ENCODE measurements around the gene THSD4.
"Not testable (repeated sequence)": the region's sequence is repeated elsewhere in the genome, so short reads cannot be mapped to it uniquely, and the experiment has no call there.

Gene THSD4

GRCh38 chr15:71302861-71303410 lies 187.7 kb downstream of the THSD4 start:
- DNase-seq = no peak

GRCh38 chr15:71303977-71304376 lies 188.7 kb downstream of the THSD4 start:
- no peak for DNase-seq

GRCh38 chr15:71304681-71305080 lies 189.4 kb downstream of the THSD4 start:
- DNase-seq = no peak

- no peak for DNase-seq
These were observed 191.3 kb downstream of the THSD4 start for GRCh38 chr15:71306538-71306937.

GRCh38 chr15:71312194-71312708 lies 197.0 kb downstream of the THSD4 start:
- DNase-seq = no peak

GRCh38 chr15:71312731-71313460 lies 197.6 kb downstream of the THSD4 start:
- DNase-seq = no peak

GRCh38 chr15:71313806-71314205 lies 198.5 kb downstream of the THSD4 start:
- no peak for DNase-seq

- DNase-seq = no peak
These were observed 199.8 kb downstream of the THSD4 start for GRCh38 chr15:71314956-71315537.

- no peak for DNase-seq
These were observed 201.6 kb downstream of the THSD4 start for GRCh38 chr15:71316911-71317310.

GRCh38 chr15:71319424-71319823 lies 204.2 kb downstream of the THSD4 start:
- DNase-seq = not testable (repeated sequence)

GRCh38 chr15:71319935-71320334 lies 204.7 kb downstream of the THSD4 start:
- no peak for DNase-seq

GRCh38 chr15:71323082-71323481 lies 207.8 kb downstream of the THSD4 start:
- DNase-seq = no peak

GRCh38 chr15:71323584-71323983 lies 208.3 kb downstream of the THSD4 start:
- DNase-seq = no peak

- no peak for DNase-seq
These were observed 210.2 kb downstream of the THSD4 start for GRCh38 chr15:71325481-71325880.

GRCh38 chr15:71328453-71328852 lies 213.2 kb downstream of the THSD4 start:
- no peak for DNase-seq

- no peak for DNase-seq
These were observed 213.8 kb downstream of the THSD4 start for GRCh38 chr15:71329041-71329440.

- no peak for DNase-seq
These were observed 214.4 kb downstream of the THSD4 start for GRCh38 chr15:71329497-71330260.

- no peak for DNase-seq
These were observed 215.4 kb downstream of the THSD4 start for GRCh38 chr15:71330638-71331162.

- DNase-seq = no peak
These were observed 215.9 kb downstream of the THSD4 start for GRCh38 chr15:71331173-71331572.

GRCh38 chr15:71332431-71333004 lies 217.2 kb downstream of the THSD4 start:
- DNase-seq = no peak

- no peak for DNase-seq
These were observed 217.9 kb downstream of the THSD4 start for GRCh38 chr15:71333136-71333700.

- no peak for DNase-seq
These were observed 218.6 kb downstream of the THSD4 start for GRCh38 chr15:71333839-71334238.
